Measurements from ENCODE around the gene HTD2. TPM values are rescaled to one million over a fixed set of nuclear protein-coding genes. Genes with fewer than 3 reads are reported as not detected.

The HTD2 gene
- total RNA-seq, 8 experiments from 2014 or later = 7.2 to 10.8 (median 9.0) TPM

DNA sequence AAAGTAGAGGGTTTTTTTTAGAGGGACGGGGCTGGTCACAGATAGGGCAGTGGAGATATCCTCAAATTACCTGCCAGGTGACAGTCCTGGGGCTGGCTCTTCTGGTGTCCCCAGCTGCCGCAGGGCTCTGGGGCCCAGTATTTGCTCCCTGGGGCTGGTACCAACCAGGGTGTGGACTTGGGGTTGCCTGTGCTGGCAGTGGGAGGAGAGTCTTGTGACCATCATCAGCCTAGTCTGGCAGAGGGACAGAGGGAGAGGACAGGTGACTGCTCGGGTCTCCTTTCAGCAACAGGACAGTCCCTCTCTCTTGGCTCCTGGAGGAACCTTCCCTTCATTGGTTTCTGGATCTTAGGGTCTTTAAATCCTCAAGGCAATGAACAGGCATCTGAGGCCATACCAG lies 8.1 kb upstream of the HTD2 start:
- H3K27ac ChIP-seq = no peak overlapping the region
- no peak for ATAC-seq (replicated peaks in 6 of 8)
- 0 to 89% (median 86%) methylated on average over 1 to 3 of the region's 3 CpGs; no CpG with 5 or more reads in 7 of the 10 experiments for WGBS, 10 experiments
- no peak overlapping the region for H3K4me3 ChIP-seq
- peaks cover 0 to 2% of the 10 kb centered on the region in 2 donors for H3K4me1 ChIP-seq (replicated peaks in 1 of 2)
- in situ Hi-C loops (cut with MboI; ENCODE audit: low pct_unique_long_range_greater_than_20kb in 2 of 9, low sequenced_read_pairs in 9 of 9, unreplicated experiment in 9 of 9) = loop anchor here in 3 of 9 experiments (10.0 to 25.0 kb wide), 2 partner anchors 111 to 113 kb away; no protein-coding TSS in a partner anchor

DNA sequence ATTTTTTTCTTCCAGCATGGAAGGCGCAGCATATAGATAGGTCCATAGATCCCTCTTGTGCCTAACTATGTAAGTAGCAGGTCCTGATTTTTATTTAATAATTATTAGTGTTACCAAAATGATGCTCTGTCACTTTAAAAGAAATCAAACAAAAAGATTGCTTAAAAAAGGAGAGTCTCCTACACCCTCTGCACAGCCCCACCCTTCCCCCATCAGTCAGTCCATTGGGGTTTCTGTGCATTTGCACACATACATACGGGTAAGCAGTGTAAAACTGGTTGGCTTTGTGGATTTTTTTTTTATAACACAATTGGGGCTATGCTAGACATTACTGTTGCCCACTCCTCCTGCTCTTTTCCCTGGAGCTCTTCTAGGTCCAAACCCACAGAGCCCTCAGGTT lies 7.2 kb upstream of the HTD2 start:
- peak in 2 of 8 experiments; percentile 58 to 69 for ATAC-seq (replicated peaks in 6 of 8)
- H3K4me3 ChIP-seq = no peak overlapping the region
- 0 to 100% (median 78%) methylated on average over 1 to 2 of the region's 2 CpGs; no CpG with 5 or more reads in 4 of the 10 experiments for WGBS, 10 experiments
- peaks cover 0 to 2% of the 10 kb centered on the region in 2 donors for H3K4me1 ChIP-seq (replicated peaks in 1 of 2)
- in situ Hi-C loops (cut with MboI; ENCODE audit: low pct_unique_long_range_greater_than_20kb in 2 of 9, low sequenced_read_pairs in 9 of 9, unreplicated experiment in 9 of 9) = loop anchor here in 3 of 9 experiments (10.0 to 25.0 kb wide), 2 partner anchors 112 to 114 kb away; no protein-coding TSS in a partner anchor
- H3K27ac ChIP-seq = no peak overlapping the region

DNA sequence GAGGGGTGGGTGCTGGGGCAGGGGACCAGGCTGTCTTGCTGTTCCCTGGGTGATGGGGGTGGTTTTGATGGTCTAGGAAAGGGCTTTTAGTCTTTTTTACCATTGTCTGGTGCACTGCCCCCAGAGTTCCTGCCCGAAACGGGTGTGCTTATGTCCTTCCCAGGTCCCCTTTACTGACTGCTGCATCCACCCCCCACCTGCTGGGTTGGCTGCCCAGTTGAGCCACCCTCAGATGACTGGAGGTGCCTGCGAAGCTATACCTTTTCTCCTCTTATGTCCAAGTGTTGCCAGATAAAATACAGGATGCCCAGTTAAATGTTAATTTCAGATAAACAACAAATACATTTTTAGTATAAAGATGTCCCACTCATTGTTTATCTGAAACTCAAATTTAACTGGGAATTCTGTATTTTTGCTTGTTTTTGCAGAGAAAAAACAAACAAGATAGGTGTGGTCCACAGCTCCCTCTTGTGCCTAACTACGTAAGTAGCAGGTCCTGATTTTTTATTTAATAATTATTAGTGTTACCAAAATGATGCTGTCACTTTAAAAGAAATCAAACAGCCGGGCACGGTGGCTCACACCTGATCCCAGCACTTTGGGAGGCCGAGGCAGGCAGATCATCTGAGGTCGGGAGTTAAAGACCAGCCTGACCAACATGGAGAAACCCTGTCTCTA lies 6.3 kb upstream of the HTD2 start:
- no peak overlapping the region for H3K27ac ChIP-seq
- H3K4me3 ChIP-seq = no peak overlapping the region
- 2 to 27% (median 11%) methylated on average over 1 to 8 of the region's 8 CpGs; no CpG with 5 or more reads in 1 of the 10 experiments for whole genome bisulfite sequencing, 10 experiments
- H3K4me1 ChIP-seq (replicated peaks in 1 of 2) = peaks cover 0 to 2% of the 10 kb centered on the region in 2 donors
- ATAC-seq (replicated peaks in 6 of 8) = peak in 5 of 8 experiments; percentile 27 to 32 (median 30)
- in situ Hi-C loops (cut with MboI; ENCODE audit: low pct_unique_long_range_greater_than_20kb in 2 of 9, low sequenced_read_pairs in 9 of 9, unreplicated experiment in 9 of 9) = loop anchor here in 7 of 9 experiments (5.0 to 25.0 kb wide), 5 partner anchors 112 to 237 kb away; partner anchors contain the start of gene ACOX2 (in 2 of the 7)

DNA sequence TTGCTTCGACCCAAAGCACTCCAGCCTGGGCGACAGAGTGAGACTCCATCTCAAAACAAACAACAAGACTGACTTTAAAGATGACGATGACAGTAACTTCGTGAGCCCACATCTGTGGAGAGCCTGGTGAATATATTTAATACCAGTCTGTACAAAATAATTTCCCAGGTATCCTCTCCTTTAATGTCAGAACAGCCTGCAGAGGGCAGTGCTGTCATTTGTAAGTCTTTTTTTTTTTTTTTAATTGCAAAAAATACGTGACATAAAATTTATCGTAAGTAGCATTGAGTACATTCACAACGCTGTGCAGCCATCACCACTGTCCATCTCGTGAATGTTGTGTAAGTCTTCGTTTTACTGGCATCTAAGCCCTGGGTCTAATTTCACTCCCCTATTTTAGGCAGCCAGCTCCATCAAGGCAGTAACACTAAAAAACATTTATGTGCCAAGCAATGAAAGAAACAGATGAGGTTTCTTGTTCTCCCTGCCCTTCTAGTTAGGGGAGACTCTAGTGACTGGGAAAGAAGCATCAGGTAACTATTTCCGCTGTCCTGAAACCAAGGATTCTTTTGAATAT lies 1.4 kb downstream of the HTD2 start:
- peak in 2 of 8 experiments; percentile 1 to 3 for ATAC-seq (replicated peaks in 6 of 8)
- H3K27ac ChIP-seq = peak overlapping the region; percentile 99 to 100

DNA sequence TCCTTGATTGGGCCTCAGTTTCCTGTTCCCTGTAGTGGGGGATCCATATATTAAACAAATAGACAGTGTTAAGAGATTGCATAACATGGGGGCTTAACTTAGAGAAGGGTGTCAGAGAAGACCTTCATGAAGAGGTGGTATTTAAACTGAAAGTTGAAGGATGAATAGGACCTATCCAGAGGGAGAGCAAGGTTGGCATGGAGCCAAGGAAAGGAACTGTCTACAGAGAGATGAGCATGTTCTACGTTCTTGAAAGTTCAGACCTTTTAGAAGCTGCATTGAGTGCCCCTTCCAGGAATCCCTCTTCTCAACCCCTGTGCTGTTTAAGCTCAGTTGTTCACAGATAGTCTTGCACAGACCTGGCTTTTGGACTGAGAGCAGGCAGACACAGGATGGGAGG lies 2.4 kb downstream of the HTD2 start:
- WGBS, 10 experiments = 17 to 100% (median 67%) methylated on average over 1 of the region's 1 CpG; no CpG with 5 or more reads in 3 of the 10 experiments
- ATAC-seq (replicated peaks in 6 of 8) = no peak
- Histone ChIP-seq H3K27ac (no peak overlapping the region), H3K4me1 (replicated peaks in 1 of 2) (peaks cover 9 to 12% of the 10 kb centered on the region in 2 donors), H3K4me3 (no peak overlapping the region)
- in situ Hi-C loops (cut with MboI; ENCODE audit: low pct_unique_long_range_greater_than_20kb in 2 of 9, low sequenced_read_pairs in 9 of 9, unreplicated experiment in 9 of 9) = loop anchor here in 4 of 9 experiments (10.0 to 25.0 kb wide), 4 partner anchors 104 to 229 kb away; partner anchors contain the start of gene ACOX2 (in 2 of the 4)

More for the DNA sequence above, 1.4 kb downstream of the HTD2 start:
- H3K4me1 ChIP-seq (replicated peaks in 1 of 2) = peaks cover 9 to 12% of the 10 kb centered on the region in 2 donors
- peak overlapping the region; percentile 70 to 92 (median 79) for H3K4me3 ChIP-seq
- in situ Hi-C loops (cut with MboI; ENCODE audit: low pct_unique_long_range_greater_than_20kb in 2 of 9, low sequenced_read_pairs in 9 of 9, unreplicated experiment in 9 of 9) = loop anchor here in 4 of 9 experiments (10.0 to 25.0 kb wide), 4 partner anchors 105 to 230 kb away; partner anchors contain the start of gene ACOX2 (in 2 of the 4)
- WGBS, 10 experiments = 7 to 75% (median 35%) methylated on average over 4 to 9 of the region's 10 CpGs; no CpG with 5 or more reads in 2 of the 10 experiments

DNA sequence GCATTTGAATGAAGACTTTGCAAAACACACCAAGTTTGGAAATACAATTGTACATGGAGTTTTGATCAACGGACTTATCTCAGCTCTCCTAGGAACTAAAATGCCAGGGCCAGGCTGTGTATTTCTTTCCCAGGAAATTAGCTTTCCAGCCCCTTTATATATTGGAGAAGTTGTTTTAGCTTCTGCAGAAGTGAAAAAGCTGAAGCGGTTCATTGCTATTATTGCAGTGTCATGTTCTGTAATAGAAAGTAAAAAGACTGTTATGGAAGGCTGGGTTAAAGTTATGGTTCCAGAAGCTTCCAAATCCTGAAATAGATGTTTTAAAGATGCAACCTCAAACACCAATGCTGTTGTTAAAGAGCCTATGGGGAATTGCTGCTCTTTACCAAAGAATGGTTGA lies 11.5 kb downstream of the HTD2 start:
- no peak for ATAC-seq (replicated peaks in 6 of 8)
- Histone ChIP-seq H3K4me3 (no peak overlapping the region), H3K27ac (no peak overlapping the region), H3K4me1 (replicated peaks in 1 of 2) (no peaks in the 10 kb centered on the region)
- in situ Hi-C loops (cut with MboI; ENCODE audit: low pct_unique_long_range_greater_than_20kb in 2 of 9, low sequenced_read_pairs in 9 of 9, unreplicated experiment in 9 of 9) = loop anchor here in 4 of 9 experiments (25.0 kb wide), 3 partner anchors 94 to 219 kb away; partner anchors contain the start of gene ACOX2 (in 2 of the 4)
- WGBS, 10 experiments = 50 to 100% (median 92%) methylated on average over 1 to 2 of the region's 2 CpGs

DNA sequence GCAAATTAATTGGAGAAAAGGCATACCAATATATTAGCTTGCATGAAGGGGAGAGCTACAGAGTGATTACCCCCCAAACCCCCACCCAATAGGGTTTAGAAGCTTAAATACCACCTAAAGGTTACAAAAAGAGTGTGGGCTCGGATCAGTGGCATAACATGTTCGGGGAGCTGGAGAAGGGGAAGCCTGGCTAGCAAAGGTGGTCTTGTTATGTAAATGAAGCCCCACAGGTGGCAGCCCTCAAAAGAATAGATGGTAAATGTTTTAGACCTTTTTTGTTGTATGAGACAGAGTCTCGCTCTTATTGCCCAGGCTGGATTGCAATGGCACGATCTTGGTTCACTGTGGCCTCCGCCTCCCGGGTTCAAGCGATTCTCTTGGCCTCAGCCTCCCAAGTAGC lies 15.5 kb downstream of the HTD2 start:
- in situ Hi-C loops (cut with MboI; ENCODE audit: low pct_unique_long_range_greater_than_20kb in 2 of 9, low sequenced_read_pairs in 9 of 9, unreplicated experiment in 9 of 9) = loop anchor here in 5 of 9 experiments (10.0 to 25.0 kb wide), 4 partner anchors 91 to 216 kb away; partner anchors contain the start of gene ACOX2 (in 2 of the 5)
- H3K27ac ChIP-seq = no peak overlapping the region
- no peak for ATAC-seq (replicated peaks in 6 of 8)
- H3K4me3 ChIP-seq = no peak overlapping the region
- 72 to 95% (median 90%) methylated on average over 2 to 7 of the region's 7 CpGs; no CpG with 5 or more reads in 5 of the 10 experiments for WGBS, 10 experiments
- H3K4me1 ChIP-seq (replicated peaks in 1 of 2) = peaks cover 3 to 13% of the 10 kb centered on the region in 2 donors

DNA sequence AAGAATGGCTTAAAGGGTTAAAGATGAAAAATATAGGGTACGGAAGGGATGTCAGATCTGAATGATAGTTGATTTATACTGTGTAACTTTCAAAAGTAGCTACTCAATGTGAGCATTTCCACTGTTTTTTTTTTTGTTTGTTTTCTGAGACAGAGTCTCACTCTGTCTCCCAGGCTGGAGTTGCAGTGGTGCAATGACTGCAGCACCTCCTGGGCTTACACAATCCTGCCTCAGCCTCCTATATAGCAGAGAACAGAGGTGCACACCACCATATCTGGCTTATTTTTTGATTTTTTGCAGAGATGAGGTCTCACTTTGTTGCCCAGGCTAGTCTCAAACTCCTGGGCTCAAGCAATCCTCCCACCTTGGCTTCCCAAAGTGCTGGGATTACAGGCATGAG lies 16.5 kb downstream of the HTD2 start:
- no peak overlapping the region for H3K27ac ChIP-seq
- in situ Hi-C loops (cut with MboI; ENCODE audit: low pct_unique_long_range_greater_than_20kb in 2 of 9, low sequenced_read_pairs in 9 of 9, unreplicated experiment in 9 of 9) = loop anchor here in 5 of 9 experiments (10.0 to 25.0 kb wide), 4 partner anchors 90 to 215 kb away; partner anchors contain the start of gene ACOX2 (in 2 of the 5)

DNA sequence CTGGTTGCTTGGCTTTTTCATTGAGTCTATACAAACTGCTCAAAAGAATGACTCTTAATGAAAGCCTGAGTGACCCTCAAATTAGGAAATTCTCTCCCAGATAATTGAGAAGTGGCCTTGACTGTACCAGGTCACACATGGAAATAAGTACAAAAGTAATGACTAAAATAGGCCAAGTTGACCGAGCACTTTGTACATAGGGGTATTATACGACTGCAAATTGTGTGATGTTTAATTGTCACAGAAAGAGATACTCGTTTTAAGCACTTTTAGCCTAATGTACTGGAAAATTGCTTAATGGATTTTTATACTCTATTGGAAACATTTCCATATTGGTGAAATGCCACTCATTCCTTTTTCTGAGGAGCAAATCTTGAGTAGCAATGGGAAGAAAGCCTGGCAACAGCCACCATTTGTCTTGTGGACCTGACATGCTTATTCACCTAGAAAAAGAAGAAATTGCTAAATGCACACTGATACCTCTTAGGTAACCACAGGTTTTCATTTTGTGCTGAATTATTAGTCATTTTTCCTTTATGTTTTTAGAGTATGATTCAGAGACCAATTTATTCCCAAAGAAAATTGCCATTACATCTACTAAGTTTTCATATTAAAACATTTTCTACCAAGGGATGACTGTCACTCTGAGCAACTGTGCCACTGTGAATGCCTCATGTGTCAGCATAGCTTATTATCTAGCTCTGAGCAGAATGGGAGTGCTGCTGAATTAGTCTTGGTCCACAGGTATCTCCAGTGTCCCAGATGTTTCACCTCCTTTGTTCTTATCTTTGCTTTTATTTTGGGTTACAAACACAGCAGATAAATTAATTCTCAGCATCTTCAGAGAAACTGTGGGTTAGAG lies 17.4 kb downstream of the HTD2 start:
- H3K4me1 ChIP-seq (replicated peaks in 1 of 2) = peaks cover 3 to 13% of the 10 kb centered on the region in 2 donors
- 0 to 93% (median 51%) methylated on average over 1 to 3 of the region's 3 CpGs; no CpG with 5 or more reads in 1 of the 10 experiments for WGBS, 10 experiments
- peak in 5 of 8 experiments; percentile 53 to 79 (median 65) for ATAC-seq (replicated peaks in 6 of 8)
- in situ Hi-C loops (cut with MboI; ENCODE audit: low pct_unique_long_range_greater_than_20kb in 2 of 9, low sequenced_read_pairs in 9 of 9, unreplicated experiment in 9 of 9) = loop anchor here in 5 of 9 experiments (10.0 to 25.0 kb wide), 4 partner anchors 89 to 214 kb away; partner anchors contain the start of gene ACOX2 (in 2 of the 5)
- peak overlapping the region in 1 of 2 donors; percentile 9 for H3K27ac ChIP-seq
- no peak overlapping the region for H3K4me3 ChIP-seq

More for the DNA sequence above, 16.5 kb downstream of the HTD2 start:
- H3K4me1 ChIP-seq (replicated peaks in 1 of 2) = peaks cover 3 to 13% of the 10 kb centered on the region in 2 donors
- 86 to 100% (median 100%) methylated on average over 1 of the region's 1 CpG; no CpG with 5 or more reads in 6 of the 10 experiments for WGBS, 10 experiments
- ATAC-seq (replicated peaks in 6 of 8) = peak in 1 of 8 experiments; percentile 13
- no peak overlapping the region for H3K4me3 ChIP-seq

DNA sequence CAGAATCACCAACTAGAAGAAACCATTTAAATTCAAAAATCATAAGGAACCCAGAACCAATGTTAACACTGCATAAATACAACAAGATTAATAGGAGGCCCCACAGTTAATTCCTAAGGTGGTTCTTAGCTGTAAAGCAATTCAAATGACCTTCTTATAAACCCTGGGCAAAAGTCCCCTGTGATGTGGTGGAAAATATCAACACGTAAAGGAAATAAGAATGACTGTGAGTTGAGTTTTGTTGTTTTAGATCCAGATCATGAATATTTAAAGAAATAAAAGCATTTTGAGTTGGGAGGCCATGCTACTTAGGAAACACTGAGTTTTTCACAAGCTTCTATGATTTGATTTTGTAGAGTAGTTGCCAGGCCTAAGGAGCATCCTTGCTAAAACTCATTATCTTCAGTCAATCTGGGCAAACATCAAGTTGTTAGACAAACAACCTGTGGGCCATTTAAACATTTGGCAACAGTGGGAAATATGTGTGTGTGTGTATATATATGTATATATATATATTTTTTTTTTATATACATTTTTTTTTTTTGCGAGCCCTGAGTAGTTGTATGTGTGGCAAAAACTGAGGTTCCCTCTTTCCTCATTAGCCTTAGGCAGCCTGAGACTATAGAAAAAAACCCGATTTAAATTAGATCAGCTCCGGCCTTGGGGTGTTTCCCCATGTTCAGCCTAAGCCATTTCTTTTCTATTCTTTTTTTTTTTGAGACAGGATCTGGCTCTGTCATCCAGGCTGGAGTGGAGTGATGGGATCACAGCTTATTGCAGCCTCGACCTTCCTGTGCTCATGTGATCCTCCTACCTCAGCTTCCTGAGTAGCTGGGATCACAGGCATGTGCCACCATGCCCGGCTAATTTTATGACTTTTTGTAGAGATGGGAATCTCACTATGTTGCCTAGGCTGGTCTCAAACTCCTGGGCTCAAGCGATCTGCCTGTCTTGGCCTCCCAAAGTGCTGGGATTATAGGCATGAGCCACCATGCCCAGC lies 18.4 kb downstream of the HTD2 start:
- Histone ChIP-seq H3K4me1 (replicated peaks in 1 of 2) (peaks cover 3 to 13% of the 10 kb centered on the region in 2 donors), H3K27ac (peak overlapping the region in 1 of 2 donors; percentile 9), H3K4me3 (no peak overlapping the region)
- peak in 1 of 8 experiments; percentile 30 for ATAC-seq (replicated peaks in 6 of 8)
- in situ Hi-C loops (cut with MboI; ENCODE audit: low pct_unique_long_range_greater_than_20kb in 2 of 9, low sequenced_read_pairs in 9 of 9, unreplicated experiment in 9 of 9) = loop anchor here in 5 of 9 experiments (10.0 to 25.0 kb wide), 5 partner anchors 88 to 213 kb away; partner anchors contain the start of gene ACOX2 (in 3 of the 5)
- 63 to 100% (median 89%) methylated on average over 2 to 6 of the region's 7 CpGs; no CpG with 5 or more reads in 1 of the 10 experiments for WGBS, 10 experiments

DNA sequence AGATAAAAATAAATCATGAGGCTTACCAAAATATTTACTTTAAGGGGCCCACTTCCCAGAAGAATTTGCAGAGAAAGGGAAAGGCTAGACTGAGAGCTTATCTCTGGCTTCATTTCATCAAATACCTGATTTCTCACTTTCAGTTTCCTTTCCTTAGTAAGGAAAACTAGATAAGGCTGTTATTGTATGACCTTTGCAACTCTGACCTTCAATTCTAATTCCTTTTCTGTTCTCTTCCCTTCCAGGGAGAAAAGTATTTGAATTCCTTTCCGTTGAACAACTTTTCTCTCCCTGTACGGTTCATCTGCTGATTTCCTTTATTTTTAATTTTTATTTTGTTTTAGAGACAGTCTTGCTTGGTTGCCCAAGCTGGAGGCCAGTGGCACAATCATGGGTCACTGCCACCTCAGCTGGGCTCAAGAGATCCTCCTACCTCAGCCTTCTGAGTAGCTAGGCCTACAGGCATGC lies 19.2 kb downstream of the HTD2 start:
- WGBS, 10 experiments = 25 to 100% (median 92%) methylated on average over 1 to 2 of the region's 2 CpGs
- in situ Hi-C loops (cut with MboI; ENCODE audit: low pct_unique_long_range_greater_than_20kb in 2 of 9, low sequenced_read_pairs in 9 of 9, unreplicated experiment in 9 of 9) = loop anchor here in 2 of 9 experiments (10.0 to 25.0 kb wide), 3 partner anchors 89 to 212 kb away; partner anchors contain the start of gene ACOX2 (in 1 of the 2)
- no peak overlapping the region for H3K27ac ChIP-seq
- peaks cover 3 to 13% of the 10 kb centered on the region in 2 donors for H3K4me1 ChIP-seq (replicated peaks in 1 of 2)
- ATAC-seq (replicated peaks in 6 of 8) = no peak
- no peak overlapping the region for H3K4me3 ChIP-seq
